ENCODE results near the gene OR8G5.

The OR8G5 gene

DNA sequence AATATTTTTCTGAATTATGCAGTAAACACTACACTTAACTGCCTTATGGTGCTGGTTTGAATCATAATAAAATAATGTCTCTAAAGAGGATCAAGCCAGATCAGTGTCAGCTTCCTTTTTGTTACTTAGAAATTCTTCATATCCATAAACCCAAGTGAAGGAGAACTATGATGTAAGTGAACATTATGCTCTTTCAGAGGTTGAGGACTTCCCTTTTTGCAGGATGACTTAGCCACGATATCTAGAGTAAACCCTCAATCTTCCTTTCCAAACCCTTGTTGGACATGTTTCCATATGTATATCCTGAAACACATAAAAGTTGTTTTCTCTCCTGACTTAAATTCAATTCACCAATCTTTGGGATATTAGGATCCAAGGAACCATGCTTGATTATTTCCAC is 38.5 kb downstream of the OR8G5 start:
- no peak for FAIRE-seq

DNA sequence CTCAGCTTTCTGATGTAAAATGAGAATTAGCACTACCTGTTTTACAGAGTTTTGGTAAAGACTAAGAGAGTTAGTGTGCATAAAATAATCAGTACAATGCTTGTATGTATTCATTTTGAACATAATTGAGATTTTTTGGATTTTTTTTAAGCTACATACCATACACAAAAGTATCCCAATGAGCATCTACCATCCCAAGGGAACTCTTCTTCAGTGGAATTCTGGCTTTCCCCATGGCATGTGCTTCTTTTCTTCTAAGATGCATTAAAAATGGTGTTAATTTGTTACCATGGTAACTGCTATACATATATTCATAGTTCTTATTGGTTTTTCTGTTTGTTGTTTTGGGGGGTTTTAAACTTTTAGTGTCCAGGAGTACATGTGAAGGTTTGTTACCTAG is 39.8 kb downstream of the OR8G5 start:
- no peak for FAIRE-seq

DNA sequence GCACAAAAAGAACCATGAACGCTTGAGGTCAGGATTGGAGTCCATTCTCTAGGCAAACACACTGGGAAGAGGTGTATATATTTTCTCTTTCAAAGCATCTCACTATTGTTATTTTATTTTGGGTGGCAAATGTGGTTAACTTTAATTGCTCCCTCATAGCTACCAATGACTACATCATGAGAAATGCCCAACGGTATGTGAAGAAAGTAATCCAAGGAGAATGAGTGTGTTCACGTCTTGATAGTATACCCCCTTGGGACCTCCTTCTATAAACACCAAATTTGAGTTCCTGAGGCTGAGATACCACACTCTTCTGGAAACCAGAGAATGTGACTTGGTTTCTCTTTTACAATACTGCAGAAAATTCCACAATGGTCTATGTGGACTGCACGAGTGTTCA is 41.7 kb downstream of the OR8G5 start:
- FAIRE-seq = no peak

DNA sequence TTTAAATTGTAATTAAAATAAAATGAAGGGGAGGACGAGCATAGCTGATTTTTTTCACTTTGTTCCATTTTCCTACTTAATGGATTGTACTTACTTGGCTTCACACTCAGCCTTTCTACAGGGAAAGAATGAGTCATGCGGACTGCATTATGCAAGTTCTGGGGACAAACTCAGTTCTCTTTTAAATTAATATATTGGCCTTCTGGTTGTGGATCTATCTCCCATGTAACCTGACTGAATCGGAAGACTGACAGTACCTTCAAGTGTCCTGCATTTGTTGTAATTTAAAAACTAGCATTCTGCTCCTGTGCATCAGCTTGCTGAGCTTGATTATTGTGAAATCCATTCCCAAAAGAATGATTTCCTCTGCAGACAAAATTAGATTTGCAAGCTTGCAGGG is 45.4 kb downstream of the OR8G5 start:
- no peak for FAIRE-seq

DNA sequence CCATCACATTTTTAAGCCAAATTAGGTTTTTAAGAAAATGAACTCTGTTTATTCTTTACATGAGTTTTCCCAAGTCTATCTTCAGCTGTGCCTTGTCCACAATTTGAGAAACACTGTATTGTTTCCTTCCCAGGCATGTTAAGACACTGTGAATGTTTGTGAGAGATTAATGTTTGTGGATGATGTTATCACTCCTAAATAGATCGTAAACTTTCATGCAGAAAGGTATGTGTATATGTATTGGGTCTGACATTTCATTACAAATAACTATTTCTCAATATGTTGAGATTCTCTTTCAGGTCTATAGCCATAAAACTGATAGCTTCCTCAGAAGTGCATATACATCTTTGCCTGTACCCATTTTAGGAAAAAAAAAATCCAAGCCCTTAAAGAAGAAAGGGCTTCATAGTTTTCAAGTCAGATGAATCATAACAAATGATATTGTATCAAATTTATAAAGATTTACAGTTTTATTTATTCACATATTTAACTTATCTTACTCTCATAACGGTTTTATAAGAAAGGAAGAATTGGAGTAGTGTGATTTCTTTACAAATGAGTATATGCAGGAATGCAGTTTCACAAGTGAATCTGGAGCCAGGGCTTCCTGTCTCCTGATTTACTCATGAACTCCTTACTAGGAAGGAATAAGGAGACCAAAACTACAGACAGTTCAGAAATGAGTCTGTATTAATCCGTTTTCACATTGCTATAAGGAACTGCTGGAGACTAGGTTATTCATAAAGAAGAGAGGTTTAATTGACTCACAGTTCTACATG is 46.4 kb downstream of the OR8G5 start:
- no peak for FAIRE-seq

DNA sequence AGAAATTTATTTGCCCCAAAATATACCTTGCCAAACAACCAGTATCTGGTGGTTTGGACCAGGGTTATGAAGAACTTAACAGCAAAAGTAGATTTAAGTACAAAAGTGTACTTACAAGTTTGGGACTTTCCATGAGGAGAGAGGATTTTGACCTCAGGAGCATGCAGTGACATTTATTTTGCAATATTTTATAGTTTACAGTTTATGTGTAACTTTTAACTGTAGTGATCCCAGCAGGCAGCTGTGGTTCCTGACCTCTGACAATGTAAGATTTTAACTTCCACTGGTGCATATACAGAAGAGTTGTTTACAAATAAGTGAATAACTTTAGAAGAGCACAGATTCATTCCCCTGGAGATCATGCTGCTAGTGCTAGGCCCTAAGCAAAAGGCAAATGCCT is 50.9 kb downstream of the OR8G5 start:
- FAIRE-seq = no peak

DNA sequence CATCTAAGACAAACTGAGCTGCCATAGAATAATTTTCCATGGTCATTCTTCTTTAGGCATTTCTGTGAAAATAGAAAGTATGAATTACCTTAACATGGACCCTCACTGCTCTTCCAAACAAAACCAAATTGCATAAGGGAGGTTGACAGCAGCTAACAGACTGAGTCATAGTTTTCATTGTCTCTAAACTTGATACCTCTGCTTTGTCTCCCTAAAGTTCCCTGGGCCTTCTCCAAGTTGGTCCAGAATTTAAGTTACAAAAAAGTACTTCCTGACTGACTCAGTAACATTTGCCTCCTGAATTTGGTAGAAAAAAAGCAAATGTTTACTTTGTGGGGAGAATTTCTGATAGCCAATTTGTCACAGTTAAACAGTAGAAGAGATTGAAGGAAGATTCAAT is 54.5 kb downstream of the OR8G5 start:
- FAIRE-seq = no peak

DNA sequence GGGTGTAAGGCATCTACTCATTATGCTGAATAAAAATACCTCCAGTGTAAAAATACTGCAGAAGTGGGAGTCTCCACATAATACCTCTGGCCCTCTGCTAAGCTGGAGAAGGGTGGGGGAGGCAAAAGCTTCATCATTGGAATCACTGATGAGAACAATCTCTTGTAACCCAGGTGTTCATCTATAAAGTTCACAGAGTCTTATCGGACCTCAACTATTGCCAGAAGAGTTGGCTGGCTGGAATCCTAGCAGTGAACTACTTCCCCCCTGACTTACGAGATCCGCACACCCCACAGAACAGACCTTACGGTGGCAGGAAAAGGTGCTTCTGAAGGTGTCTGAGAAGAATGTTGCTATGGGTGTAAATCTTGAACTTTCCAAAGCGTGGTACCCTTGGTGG is 55.1 kb downstream of the OR8G5 start:
- no peak for FAIRE-seq

DNA sequence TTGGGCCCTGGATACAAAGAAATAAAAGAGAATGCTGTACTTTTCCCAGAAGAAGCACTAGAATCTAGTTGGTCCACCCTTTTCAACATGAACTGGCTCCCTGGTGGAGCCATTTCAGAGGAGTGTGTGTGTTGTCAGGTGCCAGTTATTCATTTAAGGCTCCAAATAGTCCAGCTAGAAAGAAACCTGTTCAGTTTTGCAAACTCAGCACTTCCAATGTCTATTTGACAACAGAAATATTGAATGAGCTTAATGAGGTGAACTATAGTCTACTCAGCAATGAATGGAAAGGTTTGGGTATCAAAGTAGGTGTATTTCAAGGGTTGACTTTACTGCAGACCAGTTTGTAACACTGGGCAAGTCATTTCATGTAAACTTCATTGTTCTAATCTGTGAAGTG is 55.5 kb downstream of the OR8G5 start:
- FAIRE-seq = no peak

DNA sequence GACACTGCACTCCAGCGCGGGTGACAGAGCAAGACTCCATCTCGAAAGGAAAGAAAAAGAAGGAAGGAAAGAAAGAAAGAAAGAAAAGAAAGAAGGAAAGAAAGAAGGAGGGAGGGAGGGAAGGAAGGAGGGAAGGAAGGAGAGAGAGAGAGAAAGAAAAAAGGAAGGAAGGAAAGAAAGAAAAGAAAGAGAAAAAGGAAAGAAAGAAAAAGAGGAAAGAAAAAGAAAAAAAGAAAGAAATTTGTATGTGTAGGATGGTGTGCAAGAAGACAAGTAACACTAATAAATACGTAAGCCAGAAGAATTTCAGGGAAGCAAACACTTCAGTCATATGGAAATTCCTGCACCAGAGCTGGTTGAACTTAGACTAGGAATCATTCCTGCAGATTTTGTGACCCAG is 57.0 kb downstream of the OR8G5 start:
- no peak for FAIRE-seq

DNA sequence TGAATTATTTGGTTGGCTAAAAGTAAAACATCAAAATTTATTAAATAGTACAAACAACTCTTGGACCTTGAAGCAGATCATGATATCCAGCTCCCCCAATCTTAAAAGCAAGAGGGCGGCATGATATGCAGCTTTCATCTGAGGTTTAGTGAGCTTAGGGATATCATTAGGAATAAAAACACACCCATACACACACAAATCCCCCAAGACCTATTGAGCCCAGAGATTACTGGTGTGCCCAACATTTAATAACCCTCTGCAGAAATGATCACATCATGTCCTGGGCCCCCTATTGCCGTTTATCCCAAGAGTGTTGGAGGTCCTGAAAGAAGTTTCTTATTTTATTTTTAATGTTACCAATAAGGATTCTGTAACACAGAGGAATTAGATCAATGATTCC is 57.7 kb downstream of the OR8G5 start, which contains the start of gene OR8D1:
OR8D1 (minus strand) TSS at position 101 of the 400 bp plus-strand sequence. CDS start 3,183 bp downstream, outside the sequence.
- no peak for FAIRE-seq

DNA sequence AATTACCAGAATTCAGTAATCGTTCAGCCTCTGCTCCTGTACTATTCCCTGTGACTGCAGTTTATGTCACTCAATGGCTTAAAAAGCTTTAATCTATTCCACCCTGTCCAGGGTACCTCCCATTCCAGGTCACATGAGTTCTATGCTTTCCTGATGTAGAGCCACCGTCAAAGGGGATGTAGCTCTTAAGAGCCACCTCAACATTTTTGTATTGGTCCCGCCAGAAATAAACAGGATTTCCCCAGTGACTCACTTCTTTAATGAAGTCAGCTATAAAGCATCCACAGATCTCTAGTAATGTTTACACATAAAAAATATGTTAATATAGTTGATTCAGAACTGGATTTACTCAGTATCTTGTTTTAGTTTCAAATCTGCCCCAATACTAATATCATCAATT is 58.9 kb downstream of the OR8G5 start:
- no peak for FAIRE-seq
